ENCODE data around the gene LRRC8D. TPM values are rescaled to one million over a fixed set of nuclear protein-coding genes. Genes with fewer than 3 reads are reported as not detected.

The LRRC8D gene
- total RNA-seq, 1 experiment from 2014 or later: 39.4 TPM

- H3K4me1 Mint-ChIP-seq (ENCODE audit: low read depth, unreplicated experiment): peaks cover 23% of the 10 kb centered on the region
- no peaks in the 10 kb centered on the region for H3K27me3 ChIP-seq (replicated peaks; ENCODE audit: control insufficient read depth, insufficient read depth, low read length)
- no peaks in the 10 kb centered on the region for H3K27me3 Mint-ChIP-seq (ENCODE audit: insufficient read depth, unreplicated experiment)
- TF ChIP-seq CTCF (IDR thresholded peaks at IDR 0.05; ENCODE audit: insufficient read depth in 1 of 2, low read depth in 1 of 2, low read length in 1 of 2, severe bottlenecking in 1 of 2, unreplicated experiment in 1 of 2): no peak
- BruUV-seq (replicated peaks): no TSS peak
- no peak overlapping the region for H3K4me3 Mint-ChIP-seq (ENCODE audit: unreplicated experiment)
- H3K4me1 ChIP-seq: peaks cover 46% of the 10 kb centered on the region
- H3K27ac Mint-ChIP-seq (ENCODE audit: unreplicated experiment): no peak overlapping the region
- CTCF ChIA-PET: interaction anchor here (2.0 kb wide), 1 partner anchor 13 kb away, joined by 7 read pairs; the partner anchor contains the start of gene LRRC8D
- no peaks in the 10 kb centered on the region for H3K9me3 ChIP-seq
- no peak for DNase-seq
- POLR2A ChIA-PET: interaction anchor here (2.1 kb wide), 1 partner anchor 13 kb away, joined by 20 read pairs; the partner anchor contains the start of gene LRRC8D
- no peak overlapping the region for H3K4me3 ChIP-seq (ENCODE audit: low read depth, low read length)
- H3K9me3 Mint-ChIP-seq (ENCODE audit: unreplicated experiment): no peaks in the 10 kb centered on the region
- no peaks in the 10 kb centered on the region for H3K36me3 ChIP-seq (ENCODE audit: control insufficient read depth, insufficient read depth, low read length)
- H3K36me3 Mint-ChIP-seq (ENCODE audit: insufficient read depth, unreplicated experiment): no peaks in the 10 kb centered on the region
- intact Hi-C loops (cut with micrococcal nuclease; ENCODE audit: unreplicated experiment): loop anchor here (10.0 kb wide), 1 partner anchor 97 kb away; no protein-coding TSS in a partner anchor
Measured at GRCh38 chr1:89807503-89807902, 13.3 kb upstream of the LRRC8D start.

DNA sequence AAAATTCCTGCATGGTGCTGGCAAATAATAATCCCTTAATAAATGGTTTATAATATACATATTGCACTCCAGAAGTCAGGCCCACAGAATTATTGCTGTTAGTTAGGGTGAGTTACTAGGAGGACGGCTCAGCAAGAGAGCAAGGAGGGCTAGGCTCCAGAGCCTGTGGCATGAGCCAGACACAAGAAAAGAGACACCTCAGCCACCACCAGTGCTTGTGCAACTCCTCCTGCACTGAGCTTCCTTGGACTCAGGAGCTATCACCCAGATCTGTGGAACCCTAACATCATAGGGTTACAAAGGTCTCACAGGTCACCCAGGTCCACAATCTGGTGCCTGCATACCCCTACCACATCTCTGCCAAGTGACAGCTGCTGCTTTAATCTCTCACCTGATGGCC lies 12.8 kb upstream of the LRRC8D start:
- POLR2A ChIA-PET: interaction anchor here (1.0 to 2.1 kb wide), 2 partner anchors 13 to 20 kb away, joined by 3 to 20 read pairs; partner anchors contain the start of gene LRRC8D
- H3K4me3 ChIP-seq (ENCODE audit: low read depth, low read length): no peak overlapping the region

More for the DNA sequence above, 12.8 kb upstream of the LRRC8D start:
- no peak for DNase-seq
- H3K4me1 ChIP-seq: peaks cover 46% of the 10 kb centered on the region
- no peaks in the 10 kb centered on the region for H3K36me3 ChIP-seq (ENCODE audit: control insufficient read depth, insufficient read depth, low read length)
- no peaks in the 10 kb centered on the region for H3K9me3 ChIP-seq
- H3K27me3 ChIP-seq (replicated peaks; ENCODE audit: control insufficient read depth, insufficient read depth, low read length): no peaks in the 10 kb centered on the region
- H3K4me1 Mint-ChIP-seq (ENCODE audit: low read depth, unreplicated experiment): peaks cover 27% of the 10 kb centered on the region
- H3K4me3 Mint-ChIP-seq (ENCODE audit: unreplicated experiment): peak overlapping the region; percentile 35
- intact Hi-C loops (cut with micrococcal nuclease; ENCODE audit: unreplicated experiment): loop anchor here (1.0 to 10.0 kb wide), 6 partner anchors 13 to 187 kb away; partner anchors contain the start of genes LRRC8D and ZNF326
- TF ChIP-seq CTCF (IDR thresholded peaks at IDR 0.05; ENCODE audit: insufficient read depth in 1 of 2, low read depth in 1 of 2, low read length in 1 of 2, severe bottlenecking in 1 of 2, unreplicated experiment in 1 of 2): no peak
- no peaks in the 10 kb centered on the region for H3K9me3 Mint-ChIP-seq (ENCODE audit: unreplicated experiment)
- no peak overlapping the region for H3K27ac Mint-ChIP-seq (ENCODE audit: unreplicated experiment)
- CTCF ChIA-PET: interaction anchor here (2.0 kb wide), 1 partner anchor 12 kb away, joined by 7 read pairs; the partner anchor contains the start of gene LRRC8D
- TSS peak; percentile 80 for BruUV-seq (replicated peaks)
- H3K27me3 Mint-ChIP-seq (ENCODE audit: insufficient read depth, unreplicated experiment): no peaks in the 10 kb centered on the region
- H3K36me3 Mint-ChIP-seq (ENCODE audit: insufficient read depth, unreplicated experiment): no peaks in the 10 kb centered on the region
